ENCODE measurements around the gene KRTAP22-1. TPM values are rescaled to one million over a fixed set of nuclear protein-coding genes. Genes with fewer than 3 reads are reported as not detected.

KRTAP22-1 gene
- total RNA-seq, 1 donor: not detected

DNA sequence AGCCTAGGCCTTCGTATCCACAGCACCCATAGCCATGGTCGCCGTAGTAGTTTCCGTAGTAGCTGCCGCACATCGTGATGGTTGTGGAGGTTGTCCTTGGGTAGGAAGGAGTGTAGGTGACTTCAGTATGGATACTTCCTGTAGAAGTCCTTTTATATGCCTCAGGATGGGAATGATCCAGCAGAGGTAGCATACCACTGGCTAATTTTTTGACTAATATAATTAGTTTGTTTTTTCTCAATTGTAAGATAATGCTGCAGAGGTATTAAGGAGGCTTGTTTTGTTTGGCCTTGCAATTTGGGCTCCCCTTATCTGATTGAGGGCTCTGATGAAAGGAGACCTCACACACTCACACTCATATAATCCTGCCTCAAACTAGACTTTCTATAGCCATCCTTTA, 2.1 kb upstream of the KRTAP22-1 start, which contains the start of gene KRTAP6-2:
KRTAP6-2 (minus strand) TSS at position 101 of the 400 bp plus-strand sequence; CDS start at position 73, 28 bp downstream.
- TF ChIP-seq, protein P1, sequence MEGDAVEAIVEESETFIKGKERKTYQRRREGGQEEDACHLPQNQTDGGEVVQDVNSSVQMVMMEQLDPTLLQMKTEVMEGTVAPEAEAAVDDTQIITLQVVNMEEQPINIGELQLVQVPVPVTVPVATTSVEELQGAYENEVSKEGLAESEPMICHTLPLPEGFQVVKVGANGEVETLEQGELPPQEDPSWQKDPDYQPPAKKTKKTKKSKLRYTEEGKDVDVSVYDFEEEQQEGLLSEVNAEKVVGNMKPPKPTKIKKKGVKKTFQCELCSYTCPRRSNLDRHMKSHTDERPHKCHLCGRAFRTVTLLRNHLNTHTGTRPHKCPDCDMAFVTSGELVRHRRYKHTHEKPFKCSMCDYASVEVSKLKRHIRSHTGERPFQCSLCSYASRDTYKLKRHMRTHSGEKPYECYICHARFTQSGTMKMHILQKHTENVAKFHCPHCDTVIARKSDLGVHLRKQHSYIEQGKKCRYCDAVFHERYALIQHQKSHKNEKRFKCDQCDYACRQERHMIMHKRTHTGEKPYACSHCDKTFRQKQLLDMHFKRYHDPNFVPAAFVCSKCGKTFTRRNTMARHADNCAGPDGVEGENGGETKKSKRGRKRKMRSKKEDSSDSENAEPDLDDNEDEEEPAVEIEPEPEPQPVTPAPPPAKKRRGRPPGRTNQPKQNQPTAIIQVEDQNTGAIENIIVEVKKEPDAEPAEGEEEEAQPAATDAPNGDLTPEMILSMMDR (IDR thresholded peaks at IDR 0.05; ENCODE audit: insufficient read depth, low read length): no peak
- H3K4me3 ChIP-seq (ENCODE audit: low read depth, low read length): no peak within 1 kb of the TSS
- DNase-seq (ENCODE audit: low read depth): no peak

DNA sequence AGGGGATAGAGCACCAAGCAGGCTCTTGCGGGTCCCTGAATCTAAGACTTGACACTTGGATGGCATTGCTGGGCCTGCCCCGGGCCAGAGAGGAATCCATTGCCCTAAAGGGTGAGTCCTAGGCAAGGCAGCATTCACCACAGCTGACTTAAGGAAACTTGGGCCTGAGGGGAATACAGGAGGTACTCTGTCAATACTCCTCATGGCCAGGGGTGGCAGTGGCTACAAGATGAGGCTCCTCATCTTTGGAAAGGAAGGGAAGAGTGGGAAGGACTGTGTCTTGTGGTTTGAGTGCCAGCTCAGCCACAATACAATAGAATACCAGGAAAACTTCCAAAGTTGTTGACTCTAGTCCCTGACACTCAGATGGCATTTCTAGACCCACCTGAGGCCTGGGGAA, 5.1 kb downstream of the KRTAP22-1 start:
- DNase-seq (ENCODE audit: low read depth): no peak
- H3K4me3 ChIP-seq (ENCODE audit: low read depth, low read length): no peak overlapping the region
- TF ChIP-seq, protein P1 (IDR thresholded peaks at IDR 0.05; ENCODE audit: insufficient read depth, low read length): no peak

DNA sequence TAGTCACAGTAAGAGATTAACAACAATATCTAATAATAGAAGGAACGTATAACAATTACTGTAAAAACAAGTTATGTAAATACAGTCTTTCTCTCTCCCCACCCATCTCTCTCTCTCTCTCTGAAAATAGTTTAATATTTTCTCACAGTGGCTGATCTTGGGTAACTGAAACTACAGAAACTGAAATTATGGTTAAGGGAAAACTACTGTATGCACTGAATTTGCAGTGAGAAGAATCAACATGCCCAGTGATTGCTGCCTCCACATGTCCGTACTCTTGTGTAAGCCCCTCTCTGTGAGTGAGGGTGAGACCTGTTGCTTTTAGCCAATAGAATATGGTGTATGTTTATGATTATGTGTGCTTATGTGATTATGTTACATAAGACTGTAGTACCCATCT, 11.2 kb downstream of the KRTAP22-1 start:
- DNase-seq (ENCODE audit: low read depth): no peak
- TF ChIP-seq, protein P1 (IDR thresholded peaks at IDR 0.05; ENCODE audit: insufficient read depth, low read length): no peak
- H3K4me3 ChIP-seq (ENCODE audit: low read depth, low read length): no peak overlapping the region

DNA sequence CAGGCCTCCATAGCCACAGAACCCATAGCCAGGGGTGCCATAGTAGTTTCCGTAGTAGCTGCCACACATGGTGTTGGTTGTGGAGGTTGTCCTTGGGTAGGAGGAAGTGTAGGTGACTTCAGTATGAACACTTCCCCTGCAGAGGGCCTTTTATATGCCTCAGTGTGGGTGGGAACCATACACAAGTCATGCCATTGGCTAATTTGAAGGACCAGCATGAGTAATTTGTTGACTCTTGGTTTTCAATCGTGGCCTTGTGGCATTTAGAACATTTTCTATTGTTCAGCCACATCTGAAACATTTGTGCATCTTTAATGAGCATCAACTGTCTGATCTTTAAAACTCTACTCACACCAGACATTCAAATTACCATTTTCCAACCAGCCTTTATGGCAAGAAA, 12.9 kb downstream of the KRTAP22-1 start, which contains the start of gene KRTAP6-1:
KRTAP6-1 (minus strand) TSS at position 95 of the 400 bp plus-strand sequence; CDS start at position 69, 26 bp downstream.
- no peak for DNase-seq (ENCODE audit: low read depth)
- TF ChIP-seq, protein P1 (IDR thresholded peaks at IDR 0.05; ENCODE audit: insufficient read depth, low read length): no peak
- H3K4me3 ChIP-seq (ENCODE audit: low read depth, low read length): no peak within 1 kb of the TSS

DNA sequence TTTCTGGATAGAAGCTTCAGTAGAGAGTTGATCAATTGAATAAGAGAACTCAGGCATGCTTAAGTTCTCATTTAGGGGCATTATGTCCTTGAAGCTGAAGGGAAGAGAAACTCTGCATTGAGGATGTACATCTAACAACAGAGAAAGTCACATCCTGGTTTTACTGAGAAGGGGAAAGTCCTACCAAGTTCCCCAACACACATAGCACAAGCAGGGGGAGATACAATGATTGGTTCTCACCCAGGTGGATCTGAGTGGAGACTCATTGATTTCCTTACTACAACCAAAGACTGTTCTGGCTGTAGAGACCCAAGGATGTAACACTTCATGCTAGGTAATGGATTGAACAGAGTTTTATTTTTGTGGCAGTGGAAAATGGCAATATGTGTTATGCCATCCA, 14.3 kb downstream of the KRTAP22-1 start:
- no peak for DNase-seq (ENCODE audit: low read depth)
- TF ChIP-seq, protein P1 (IDR thresholded peaks at IDR 0.05; ENCODE audit: insufficient read depth, low read length): no peak
- no peak overlapping the region for H3K4me3 ChIP-seq (ENCODE audit: low read depth, low read length)

DNA sequence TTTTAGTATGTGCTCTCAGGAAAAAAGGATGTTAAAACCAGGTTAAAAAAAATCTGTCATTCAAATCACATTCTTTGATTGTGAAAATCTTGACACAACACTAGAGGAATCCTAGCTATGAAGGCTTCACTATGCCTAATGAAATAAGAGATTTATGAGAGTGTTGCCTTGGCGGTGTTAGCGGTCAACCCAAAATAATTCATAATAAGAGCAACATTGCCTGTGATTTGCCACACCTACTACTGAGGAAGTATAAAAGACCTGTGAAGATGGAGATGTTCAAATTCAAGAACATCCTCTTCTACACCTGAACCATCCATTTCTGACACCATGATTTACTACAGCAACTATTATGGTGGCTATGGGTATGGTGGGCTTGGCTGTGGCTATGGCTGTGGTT, 15.2 kb downstream of the KRTAP22-1 start, which contains the start of gene KRTAP20-1:
KRTAP20-1 (plus strand) TSS at position 301 of the 400 bp plus-strand sequence; CDS start at position 331, 30 bp downstream.
- TF ChIP-seq, protein P1 (IDR thresholded peaks at IDR 0.05; ENCODE audit: insufficient read depth, low read length): no peak
- no peak for DNase-seq (ENCODE audit: low read depth)
- no peak within 1 kb of the TSS for H3K4me3 ChIP-seq (ENCODE audit: low read depth, low read length)

DNA sequence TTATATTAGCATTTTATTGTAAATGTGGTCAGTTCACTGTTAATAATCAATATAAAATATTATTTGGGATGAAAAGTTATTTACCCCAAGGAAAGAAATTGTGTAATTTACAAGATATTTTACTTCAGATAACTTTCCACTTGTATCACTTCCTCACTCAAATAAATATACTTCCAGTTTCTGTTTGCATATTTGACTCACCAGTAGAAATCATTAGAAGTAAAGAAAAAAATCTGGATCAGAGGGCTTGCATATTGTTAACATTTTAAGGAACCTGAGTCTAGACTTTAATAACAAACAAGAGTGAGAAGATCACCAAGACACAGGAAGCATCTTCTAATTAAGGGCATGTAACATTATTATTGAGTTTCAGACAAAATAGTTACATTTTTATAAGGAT, 19.2 kb downstream of the KRTAP22-1 start:
- TF ChIP-seq, protein P1 (IDR thresholded peaks at IDR 0.05; ENCODE audit: insufficient read depth, low read length): no peak
- no peak overlapping the region for H3K4me3 ChIP-seq (ENCODE audit: low read depth, low read length)
- DNase-seq (ENCODE audit: low read depth): no peak
